HG02759 (cell line): ENCODE measurements around the gene PPP2R2C.

ENCODE experiments used
- ATAC-seq: cut with Tn5 transposase; IDR thresholded peaks from one replicate; pipeline ENCODE4 v1.9.1; 2021; ENCODE audit warnings: mild to moderate bottlenecking, moderate library complexity; ENCODE audit not compliant: unreplicated experiment

PPP2R2C gene

GRCh38 chr4:6383929-6384328 is 88.5 kb downstream of the PPP2R2C start:
- no peak for ATAC-seq

- no peak for ATAC-seq
Observed at GRCh38 chr4:6383009-6383404, 89.4 kb downstream of the PPP2R2C start.

- no peak for ATAC-seq
Observed at GRCh38 chr4:6381571-6382123, 90.8 kb downstream of the PPP2R2C start.

- no peak for ATAC-seq
Observed at GRCh38 chr4:6380746-6381410, 91.5 kb downstream of the PPP2R2C start.

GRCh38 chr4:6379767-6380745 is 92.4 kb downstream of the PPP2R2C start:
- no peak for ATAC-seq

- no peak for ATAC-seq
Observed at GRCh38 chr4:6378493-6379445, 93.6 kb downstream of the PPP2R2C start.

GRCh38 chr4:6377626-6378492 is 94.6 kb downstream of the PPP2R2C start:
- no peak for ATAC-seq

GRCh38 chr4:6375620-6376295 is 96.7 kb downstream of the PPP2R2C start:
- ATAC-seq = no peak

- ATAC-seq = no peak
Observed at GRCh38 chr4:6374575-6374974, 97.8 kb downstream of the PPP2R2C start.

- no peak for ATAC-seq
Observed at GRCh38 chr4:6373541-6374410, 98.6 kb downstream of the PPP2R2C start.

GRCh38 chr4:6372649-6373525 is 99.5 kb downstream of the PPP2R2C start:
- ATAC-seq = peak; percentile 65

- no peak for ATAC-seq
Observed at GRCh38 chr4:6371812-6372211, 100.6 kb downstream of the PPP2R2C start.

GRCh38 chr4:6371271-6371670 is 101.1 kb downstream of the PPP2R2C start:
- ATAC-seq = no peak

GRCh38 chr4:6369924-6370645 is 102.3 kb downstream of the PPP2R2C start:
- no peak for ATAC-seq

- ATAC-seq = no peak
Observed at GRCh38 chr4:6369511-6369910, 102.9 kb downstream of the PPP2R2C start.

GRCh38 chr4:6369035-6369434 is 103.4 kb downstream of the PPP2R2C start:
- no peak for ATAC-seq

GRCh38 chr4:6368601-6369000 is 103.8 kb downstream of the PPP2R2C start:
- no peak for ATAC-seq
